ENCODE results near the gene GPC3. TPM values are rescaled to one million over a fixed set of nuclear protein-coding genes. Genes with fewer than 3 reads are reported as not detected.

Gene GPC3
- polyA plus RNA-seq, 1 experiment: not detected

DNA sequence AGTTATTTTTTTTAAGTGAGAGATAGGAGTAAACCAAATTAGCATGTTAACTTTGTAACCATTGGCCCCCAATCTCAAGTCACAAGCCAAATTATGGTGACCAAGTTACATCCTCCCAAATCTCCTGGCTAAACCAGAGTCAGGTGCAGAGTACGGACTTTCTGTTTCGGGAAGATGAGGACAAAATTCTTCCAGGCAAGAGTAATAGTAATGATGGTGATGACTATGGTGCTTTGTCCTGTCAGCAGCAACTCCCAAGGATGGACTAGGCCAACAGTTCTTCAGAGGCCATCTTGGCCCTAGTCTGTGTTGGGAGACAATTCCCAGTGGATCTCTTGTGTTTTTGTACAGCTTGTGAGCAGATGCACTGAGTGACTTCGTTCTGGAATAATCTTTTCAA lies 148.8 kb downstream of the GPC3 start:
- DNase-seq (ENCODE audit: low read depth): no peak
- CTCF ChIA-PET: no interaction called here
- no peaks in the 10 kb centered on the region for H3K27me3 ChIP-seq (ENCODE audit: control insufficient read depth, insufficient read depth, low read length)
- H3K36me3 ChIP-seq (ENCODE audit: control insufficient read depth, insufficient read depth, low read length): no peaks in the 10 kb centered on the region
- POLR2A ChIA-PET: no interaction called here
- H3K4me3 ChIP-seq (ENCODE audit: low read depth, low read length): no peak overlapping the region
- TF ChIP-seq, protein P1, sequence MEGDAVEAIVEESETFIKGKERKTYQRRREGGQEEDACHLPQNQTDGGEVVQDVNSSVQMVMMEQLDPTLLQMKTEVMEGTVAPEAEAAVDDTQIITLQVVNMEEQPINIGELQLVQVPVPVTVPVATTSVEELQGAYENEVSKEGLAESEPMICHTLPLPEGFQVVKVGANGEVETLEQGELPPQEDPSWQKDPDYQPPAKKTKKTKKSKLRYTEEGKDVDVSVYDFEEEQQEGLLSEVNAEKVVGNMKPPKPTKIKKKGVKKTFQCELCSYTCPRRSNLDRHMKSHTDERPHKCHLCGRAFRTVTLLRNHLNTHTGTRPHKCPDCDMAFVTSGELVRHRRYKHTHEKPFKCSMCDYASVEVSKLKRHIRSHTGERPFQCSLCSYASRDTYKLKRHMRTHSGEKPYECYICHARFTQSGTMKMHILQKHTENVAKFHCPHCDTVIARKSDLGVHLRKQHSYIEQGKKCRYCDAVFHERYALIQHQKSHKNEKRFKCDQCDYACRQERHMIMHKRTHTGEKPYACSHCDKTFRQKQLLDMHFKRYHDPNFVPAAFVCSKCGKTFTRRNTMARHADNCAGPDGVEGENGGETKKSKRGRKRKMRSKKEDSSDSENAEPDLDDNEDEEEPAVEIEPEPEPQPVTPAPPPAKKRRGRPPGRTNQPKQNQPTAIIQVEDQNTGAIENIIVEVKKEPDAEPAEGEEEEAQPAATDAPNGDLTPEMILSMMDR (IDR thresholded peaks at IDR 0.05; ENCODE audit: insufficient read depth, low read depth, low read length): no peak

DNA sequence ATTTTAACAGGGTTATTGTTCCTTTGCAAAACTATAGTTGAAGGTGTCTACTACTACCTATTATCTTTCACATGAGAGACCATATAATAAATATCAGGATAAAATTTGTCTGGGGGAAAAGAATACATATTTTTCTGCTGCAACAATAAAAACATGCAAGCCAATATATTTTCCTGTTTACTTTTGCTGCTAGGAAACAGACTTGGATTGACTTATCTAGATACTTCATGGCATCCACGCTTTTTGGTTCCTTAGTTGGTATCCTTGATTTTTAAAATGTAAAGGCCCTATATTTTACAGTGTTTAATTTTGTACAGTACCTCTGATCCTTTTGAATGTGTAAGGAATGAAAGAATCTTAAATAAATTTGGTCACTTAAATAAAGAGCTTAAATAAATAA lies 150.6 kb downstream of the GPC3 start:
- Histone ChIP-seq H3K4me3 (ENCODE audit: low read depth, low read length) (no peak overlapping the region), H3K27me3 (ENCODE audit: control insufficient read depth, insufficient read depth, low read length) (no peaks in the 10 kb centered on the region), H3K36me3 (ENCODE audit: control insufficient read depth, insufficient read depth, low read length) (no peaks in the 10 kb centered on the region)
- CTCF ChIA-PET: interaction anchor here (1.1 kb wide), 1 partner anchor 42 kb away, joined by 3 read pairs; no protein-coding TSS in a partner anchor
- TF ChIP-seq, protein P1 (IDR thresholded peaks at IDR 0.05; ENCODE audit: insufficient read depth, low read depth, low read length): no peak
- no peak for DNase-seq (ENCODE audit: low read depth)
- POLR2A ChIA-PET: no interaction called here

DNA sequence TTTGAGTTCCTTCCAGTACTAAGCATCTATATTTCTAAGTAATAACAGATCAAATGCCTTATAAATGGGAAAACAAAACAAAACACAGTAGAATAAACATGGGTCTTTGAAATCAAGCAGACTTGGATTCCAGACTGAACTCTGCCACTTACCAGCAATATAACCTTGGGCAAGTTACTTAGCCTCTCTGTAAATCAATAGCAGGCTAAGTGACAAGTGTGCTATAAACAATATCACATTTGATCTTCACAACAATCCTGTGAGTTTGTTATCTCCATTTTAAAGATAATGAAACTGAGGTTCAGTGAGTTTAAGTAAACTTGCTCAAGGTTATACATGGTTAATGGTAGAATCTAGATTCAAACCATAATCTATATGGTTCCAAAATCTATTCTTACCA lies 165.8 kb downstream of the GPC3 start:
- Histone ChIP-seq H3K27me3 (ENCODE audit: control insufficient read depth, insufficient read depth, low read length) (no peaks in the 10 kb centered on the region), H3K4me3 (ENCODE audit: low read depth, low read length) (no peak overlapping the region), H3K36me3 (ENCODE audit: control insufficient read depth, insufficient read depth, low read length) (no peaks in the 10 kb centered on the region)
- ChIA-PET CTCF (no interaction called here), POLR2A (no interaction called here)
- TF ChIP-seq, protein P1 (IDR thresholded peaks at IDR 0.05; ENCODE audit: insufficient read depth, low read depth, low read length): no peak
- no peak for DNase-seq (ENCODE audit: low read depth)

DNA sequence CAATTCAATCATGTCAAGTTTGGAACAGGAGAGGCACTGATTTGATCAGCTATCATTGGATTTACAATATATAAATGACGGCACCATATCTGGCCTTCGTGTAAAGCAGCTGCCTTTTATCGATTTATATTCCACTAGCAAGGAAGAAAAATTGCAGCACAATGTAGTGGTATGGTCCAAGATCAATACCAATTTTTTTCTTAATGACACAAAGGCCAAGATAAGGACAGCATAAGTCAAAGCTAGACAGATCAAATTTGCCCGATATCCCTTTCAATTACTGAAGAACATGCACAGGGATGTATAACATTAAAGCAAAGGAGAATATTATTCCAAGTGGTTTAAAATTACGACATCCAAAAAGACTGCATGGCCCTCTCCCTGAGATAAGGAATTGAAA lies 167.4 kb downstream of the GPC3 start:
- TF ChIP-seq, protein P1 (IDR thresholded peaks at IDR 0.05; ENCODE audit: insufficient read depth, low read depth, low read length): no peak
- ChIA-PET CTCF (no interaction called here), POLR2A (no interaction called here)
- no peak for DNase-seq (ENCODE audit: low read depth)
- H3K4me3 ChIP-seq (ENCODE audit: low read depth, low read length): no peak overlapping the region
- H3K27me3 ChIP-seq (ENCODE audit: control insufficient read depth, insufficient read depth, low read length): no peaks in the 10 kb centered on the region
- no peaks in the 10 kb centered on the region for H3K36me3 ChIP-seq (ENCODE audit: control insufficient read depth, insufficient read depth, low read length)

DNA sequence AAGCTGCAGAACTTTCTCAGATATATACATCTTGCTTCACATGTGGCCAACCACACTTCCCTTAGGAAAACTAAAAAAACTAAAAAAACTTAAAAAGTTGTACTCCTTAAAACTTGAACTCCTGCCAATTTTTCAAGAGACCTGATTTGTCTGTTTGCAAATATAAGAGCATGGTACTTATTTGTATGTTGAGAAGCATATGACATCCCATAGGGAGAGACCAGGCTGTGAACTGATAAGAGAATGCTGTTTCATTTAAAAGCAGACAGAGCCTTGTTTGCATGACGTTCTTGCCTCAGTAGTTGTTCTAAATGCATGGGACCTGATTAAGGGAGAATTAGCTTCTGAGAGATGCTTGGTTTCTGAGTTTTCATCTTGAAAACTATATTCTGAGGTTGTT lies 169.9 kb downstream of the GPC3 start:
- no peak overlapping the region for H3K4me3 ChIP-seq (ENCODE audit: low read depth, low read length)
- H3K36me3 ChIP-seq (ENCODE audit: control insufficient read depth, insufficient read depth, low read length): no peaks in the 10 kb centered on the region
- CTCF ChIA-PET: no interaction called here
- POLR2A ChIA-PET: no interaction called here
- no peak for DNase-seq (ENCODE audit: low read depth)
- TF ChIP-seq, protein P1 (IDR thresholded peaks at IDR 0.05; ENCODE audit: insufficient read depth, low read depth, low read length): no peak
- H3K27me3 ChIP-seq (ENCODE audit: control insufficient read depth, insufficient read depth, low read length): no peaks in the 10 kb centered on the region

Data from BJ (cell line).